DND-41 (cell line): ENCODE data around the gene KRTAP1-3.

Experiments used
- ATAC-seq: fragments of 200-7000 bp; cut with Tn5 transposase; 3 replicates; pipeline ENCODE4 v1.9.1; 2021; ENCODE audit warnings: low read depth; ENCODE audit not compliant: insufficient read depth
- DNase-seq: peaks from one replicate; pipeline ENCODE4 v3.0.0-alpha.2; 2020
- H2AFZ ChIP-seq: 2 replicates; pipeline ENCODE4 v1.6.0; 2012; ENCODE audit warnings: low read depth, low read length
- H3K27ac ChIP-seq: 2 replicates; pipeline ENCODE4 v1.5.1; 2012; ENCODE audit warnings: low read length, inconsistent platforms
- H3K27me3 ChIP-seq: fragments of 200-600 bp; sonication (generic); 2 replicates; pipeline ENCODE4 v1.6.0; 2012; ENCODE audit warnings: low read length, mild to moderate bottlenecking, inconsistent platforms; ENCODE audit not compliant: insufficient read depth, poor library complexity
- H3K36me3 ChIP-seq: 2 replicates; pipeline ENCODE4 v1.5.1; 2012; ENCODE audit warnings: low read length, inconsistent platforms; ENCODE audit not compliant: insufficient read depth
- H3K4me1 ChIP-seq: 2 replicates; pipeline ENCODE4 v1.5.1; 2012; ENCODE audit warnings: mild to moderate bottlenecking, low read length; ENCODE audit not compliant: insufficient read depth
- H3K4me2 ChIP-seq: 2 replicates; pipeline ENCODE4 v1.6.0; 2012; ENCODE audit warnings: mild to moderate bottlenecking, moderate library complexity, low read length, inconsistent platforms; ENCODE audit not compliant: insufficient read depth
- H3K4me3 ChIP-seq, 2 experiments: fragments of 200-600 bp in 1 of 2; shearing (Covaris generic) in 1 of 2; 2 replicates each; pipeline ENCODE4 v1.5.1; 2012 to 2016; ENCODE audit warnings: inconsistent platforms in 2 of 2, low read length in 2 of 2, mild to moderate bottlenecking in 2 of 2, low read depth in 1 of 2, moderate library complexity in 1 of 2
- H3K79me2 ChIP-seq: 2 replicates; pipeline ENCODE4 v1.6.0; 2012; ENCODE audit warnings: low read length, inconsistent platforms; ENCODE audit not compliant: insufficient read depth
- H3K9ac ChIP-seq: 2 replicates; pipeline ENCODE4 v1.6.0; 2012; ENCODE audit warnings: low read depth, mild to moderate bottlenecking, inconsistent platforms, low read length, moderate library complexity
- H3K9me3 ChIP-seq: 2 replicates; pipeline ENCODE4 v1.5.1; 2012; ENCODE audit warnings: low read length, moderate library complexity, mild to moderate bottlenecking, inconsistent platforms; ENCODE audit not compliant: insufficient read depth, severe bottlenecking
- H4K20me1 ChIP-seq: 2 replicates; pipeline ENCODE4 v1.6.0; 2012; ENCODE audit warnings: low read length; ENCODE audit not compliant: insufficient read depth
- CTCF ChIP-seq: IDR thresholded peaks from 2 replicates; pipeline ENCODE4 v1.5.1; 2012; ENCODE audit warnings: borderline replicate concordance, low read length, moderate library complexity, mild to moderate bottlenecking; ENCODE audit not compliant: poor library complexity, severe bottlenecking; ENCODE audit errors: extremely low read depth
- EZH2 ChIP-seq: IDR thresholded peaks from 3 replicates; pipeline ENCODE4 v1.6.1; 2012; ENCODE audit warnings: borderline replicate concordance, low read depth, mild to moderate bottlenecking, moderate library complexity, low read length, inconsistent platforms; ENCODE audit not compliant: severe bottlenecking

Gene KRTAP1-3

GRCh38 chr17:41012326-41013120 is 22.2 kb downstream of the KRTAP1-3 start:
- no peak overlapping the region for H3K4me2 ChIP-seq
- no peaks in the 10 kb centered on the region for H3K36me3 ChIP-seq
- ATAC-seq (no peak), DNase-seq (no peak)
- H3K27ac ChIP-seq: no peak overlapping the region
- TF ChIP-seq EZH2 (no peak), CTCF (no peak)
- H3K9ac ChIP-seq: no peak overlapping the region
- H4K20me1 ChIP-seq: no peaks in the 10 kb centered on the region
- no peak overlapping the region for H2AFZ ChIP-seq
- H3K4me1 ChIP-seq: no peaks in the 10 kb centered on the region
- H3K79me2 ChIP-seq: no peaks in the 10 kb centered on the region
- peaks cover 20% of the 10 kb centered on the region for H3K27me3 ChIP-seq
- no peaks in the 10 kb centered on the region for H3K9me3 ChIP-seq
- H3K4me3 ChIP-seq: no peak overlapping the region

GRCh38 chr17:41010441-41010840 is 24.2 kb downstream of the KRTAP1-3 start:
- Histone ChIP-seq H3K4me2 (no peak overlapping the region), H3K4me1 (no peaks in the 10 kb centered on the region), H3K79me2 (no peaks in the 10 kb centered on the region), H3K27ac (no peak overlapping the region), H3K27me3 (peaks cover 24% of the 10 kb centered on the region), H3K4me3 (no peak overlapping the region), H2AFZ (no peak overlapping the region), H3K36me3 (no peaks in the 10 kb centered on the region), H4K20me1 (no peaks in the 10 kb centered on the region), H3K9me3 (no peaks in the 10 kb centered on the region), H3K9ac (no peak overlapping the region)
- ATAC-seq: no peak
- no peak for DNase-seq
- TF ChIP-seq EZH2: no peak
- TF ChIP-seq CTCF: no peak

GRCh38 chr17:41009936-41010335 is 24.7 kb downstream of the KRTAP1-3 start:
- Histone ChIP-seq H2AFZ (no peak overlapping the region), H3K4me3 (no peak overlapping the region), H3K4me2 (no peak overlapping the region), H3K79me2 (no peaks in the 10 kb centered on the region), H3K9me3 (no peaks in the 10 kb centered on the region), H3K27me3 (peaks cover 24% of the 10 kb centered on the region), H3K27ac (no peak overlapping the region), H3K4me1 (no peaks in the 10 kb centered on the region), H3K36me3 (no peaks in the 10 kb centered on the region), H3K9ac (no peak overlapping the region), H4K20me1 (no peaks in the 10 kb centered on the region)
- no peak for DNase-seq
- no peak for TF ChIP-seq CTCF
- TF ChIP-seq EZH2: no peak
- ATAC-seq: no peak
